H9 (cell line): ENCODE results near the gene NCCRP1. TPM values are rescaled to one million over a fixed set of nuclear protein-coding genes. Genes with fewer than 3 reads are reported as not detected.

Experiments
- DNase-seq: peaks from one replicate; pipeline ENCODE4 v3.0.0-alpha.2; 2017
- H2AFZ ChIP-seq: one replicate; pipeline ENCODE4 v1.6.1; 2013; ENCODE audit warnings: mild to moderate bottlenecking, low read length, control low read depth, moderate library complexity
- H2AK5ac ChIP-seq: 2 replicates; pipeline ENCODE4 v1.6.1; 2013; ENCODE audit warnings: low read length, control low read depth, mixed read lengths; ENCODE audit not compliant: insufficient read length
- H2BK120ac ChIP-seq: one replicate; pipeline ENCODE4 v1.6.1; 2013; ENCODE audit warnings: low read depth, mild to moderate bottlenecking, low read length, control low read depth, inconsistent platforms; ENCODE audit not compliant: poor library complexity, severe bottlenecking
- H2BK12ac ChIP-seq: 2 replicates; pipeline ENCODE4 v1.6.1; 2013; ENCODE audit warnings: low read length, control low read depth, mixed read lengths, low read depth; ENCODE audit not compliant: insufficient read length
- H2BK15ac ChIP-seq: 2 replicates; pipeline ENCODE4 v1.6.1; 2013; ENCODE audit warnings: low read depth, low read length, control low read depth
- H2BK20ac ChIP-seq: one replicate; pipeline ENCODE4 v1.6.1; 2013; ENCODE audit warnings: low read depth, mild to moderate bottlenecking, low read length, control low read depth, inconsistent platforms; ENCODE audit not compliant: poor library complexity, severe bottlenecking
- H2BK5ac ChIP-seq: 2 replicates; pipeline ENCODE4 v1.6.1; 2013; ENCODE audit warnings: low read length, control low read depth, mixed read lengths; ENCODE audit not compliant: insufficient read length
- H3K14ac ChIP-seq: 2 replicates; pipeline ENCODE4 v1.6.1; 2013; ENCODE audit warnings: low read length, control low read depth; ENCODE audit not compliant: insufficient read depth
- H3K18ac ChIP-seq: 2 replicates; pipeline ENCODE4 v1.6.1; 2013; ENCODE audit warnings: low read depth, mild to moderate bottlenecking, mixed read lengths, low read length, control low read depth; ENCODE audit not compliant: insufficient read length
- H3K23ac ChIP-seq: 2 replicates; pipeline ENCODE4 v1.6.1; 2013; ENCODE audit warnings: low read length, control low read depth, mixed read lengths, low read depth; ENCODE audit not compliant: insufficient read length
- H3K23me2 ChIP-seq: 2 replicates; pipeline ENCODE4 v1.6.1; 2013; ENCODE audit warnings: low read depth, mild to moderate bottlenecking, mixed read lengths, low read length, control low read depth; ENCODE audit not compliant: insufficient read length, poor library complexity, severe bottlenecking
- H3K27ac ChIP-seq: 2 replicates; pipeline ENCODE4 v1.5.1; 2013; ENCODE audit warnings: low read length, control low read depth, mixed read lengths, low read depth; ENCODE audit not compliant: insufficient read length
- H3K27me3 ChIP-seq: 2 replicates; pipeline ENCODE4 v1.6.1; 2013; ENCODE audit warnings: low read length, control low read depth, inconsistent platforms; ENCODE audit not compliant: insufficient read depth
- H3K4ac ChIP-seq: 2 replicates; pipeline ENCODE4 v1.6.1; 2013; ENCODE audit warnings: low read depth, mild to moderate bottlenecking, control low read depth, inconsistent platforms, low read length, moderate library complexity
- H3K4me1 ChIP-seq: 2 replicates; pipeline ENCODE4 v1.6.1; 2013; ENCODE audit warnings: low read length, control low read depth, inconsistent platforms; ENCODE audit not compliant: insufficient read depth
- H3K4me2 ChIP-seq: 2 replicates; pipeline ENCODE4 v1.6.1; 2013; ENCODE audit warnings: low read length, control low read depth, mixed read lengths; ENCODE audit not compliant: insufficient read length, insufficient read depth
- H3K56ac ChIP-seq: 2 replicates; pipeline ENCODE4 v1.6.1; 2013; ENCODE audit warnings: low read depth, mild to moderate bottlenecking, mixed read lengths, low read length, control low read depth; ENCODE audit not compliant: insufficient read length
- H3K79me1 ChIP-seq: 2 replicates; pipeline ENCODE4 v1.6.1; 2013; ENCODE audit warnings: low read depth, mild to moderate bottlenecking, moderate library complexity, low read length, control low read depth, inconsistent platforms; ENCODE audit not compliant: insufficient read depth, poor library complexity, severe bottlenecking
- H3K79me2 ChIP-seq: 2 replicates; pipeline ENCODE4 v1.6.1; 2013; ENCODE audit warnings: low read length, control low read depth, inconsistent platforms; ENCODE audit not compliant: insufficient read depth
- H3K9ac ChIP-seq: 2 replicates; pipeline ENCODE4 v1.6.1; 2013; ENCODE audit warnings: low read length, control low read depth, mixed read lengths; ENCODE audit not compliant: insufficient read length; ENCODE audit errors: extremely low read depth
- H3K9me3 ChIP-seq: one replicate; pipeline ENCODE4 v1.6.1; 2013; ENCODE audit warnings: low read depth, low read length, inconsistent platforms; ENCODE audit not compliant: control insufficient read depth
- H3T11ph ChIP-seq: one replicate; pipeline ENCODE4 v1.6.1; 2013; ENCODE audit warnings: mild to moderate bottlenecking, low read length, control low read depth, inconsistent platforms
- H4K20me1 ChIP-seq: one replicate; pipeline ENCODE4 v1.6.1; 2013; ENCODE audit not compliant: control insufficient read depth, insufficient read length, insufficient read depth
- H4K5ac ChIP-seq: 2 replicates; pipeline ENCODE4 v1.6.1; 2013; ENCODE audit warnings: low read depth, mild to moderate bottlenecking, mixed read lengths, low read length, control low read depth; ENCODE audit not compliant: insufficient read length
- H4K8ac ChIP-seq: replicated peaks from 2 replicates; pipeline ENCODE4 v1.6.1; 2013; ENCODE audit warnings: low read length, control low read depth, mixed read lengths, low read depth; ENCODE audit not compliant: insufficient read length
- H4K91ac ChIP-seq: 2 replicates; pipeline ENCODE4 v1.6.1; 2013; ENCODE audit warnings: low read depth, mild to moderate bottlenecking, moderate library complexity, mixed read lengths, low read length, control low read depth; ENCODE audit not compliant: insufficient read length
- H3K27ac Mint-ChIP-seq, 3 experiments: 2 replicates in 2 of 3; 3 replicates in 1 of 3; pipeline ENCODE4 v1.8.0; 2020 to 2021; ENCODE audit warnings: mixed read lengths in 3 of 3, mild to moderate bottlenecking in 1 of 3, moderate library complexity in 1 of 3
- H3K27me3 Mint-ChIP-seq: 2 replicates; pipeline ENCODE4 v1.8.0; 2021; ENCODE audit warnings: low read depth, mild to moderate bottlenecking, moderate library complexity, mixed read lengths
- H3K36me3 Mint-ChIP-seq, 3 experiments: 2 replicates in 2 of 3; 3 replicates in 1 of 3; pipeline ENCODE4 v1.8.0; 2020 to 2021; ENCODE audit warnings: low read depth in 3 of 3, mixed read lengths in 3 of 3; ENCODE audit not compliant: insufficient read depth in 1 of 3
- H3K4me1 Mint-ChIP-seq, 2 experiments: 2 replicates each; pipeline ENCODE4 v1.8.0; 2020; ENCODE audit warnings: mixed read lengths in 2 of 2
- H3K4me3 Mint-ChIP-seq, 2 experiments: 2 replicates in 1 of 2; 3 replicates in 1 of 2; pipeline ENCODE4 v1.8.0; 2020 to 2021; ENCODE audit warnings: mild to moderate bottlenecking in 2 of 2, mixed read lengths in 2 of 2, moderate library complexity in 1 of 2
- H3K9me3 Mint-ChIP-seq, 2 experiments: 2 replicates in 1 of 2; 3 replicates in 1 of 2; pipeline ENCODE4 v1.8.0; 2020; ENCODE audit warnings: mild to moderate bottlenecking in 2 of 2, mixed read lengths in 2 of 2, moderate library complexity in 1 of 2
- WGBS: extraction: QIAGEN DNeasy Blood & Tissue Kit; methylation state at CpG from one replicate; pipeline ENCODE4 v1.1.7; 2013; ENCODE audit warnings: missing lambda C conversion rate, low lambda C conversion rate, mixed read lengths; ENCODE audit not compliant: insufficient read length; ENCODE audit errors: extremely low coverage; 5-methylcytosine and 5-hydroxymethylcytosine counted together
- total RNA-seq: library from RNA; stranded (reverse); gene quantifications from 2 replicates; pipeline ENCODE4 v1.2.1, GENCODE V29; 2021
- TF ChIP-seq, protein P1 (sequence below): fragments of 200-600 bp; sonication (generic); conservative IDR thresholded peaks from 3 replicates; pipeline ENCODE4 v1.8.0; 2021; ENCODE audit warnings: antibody characterized with exemption, mild to moderate bottlenecking

The NCCRP1 gene
- total RNA-seq, 1 experiment from 2014 or later = 1.9 TPM

DNA sequence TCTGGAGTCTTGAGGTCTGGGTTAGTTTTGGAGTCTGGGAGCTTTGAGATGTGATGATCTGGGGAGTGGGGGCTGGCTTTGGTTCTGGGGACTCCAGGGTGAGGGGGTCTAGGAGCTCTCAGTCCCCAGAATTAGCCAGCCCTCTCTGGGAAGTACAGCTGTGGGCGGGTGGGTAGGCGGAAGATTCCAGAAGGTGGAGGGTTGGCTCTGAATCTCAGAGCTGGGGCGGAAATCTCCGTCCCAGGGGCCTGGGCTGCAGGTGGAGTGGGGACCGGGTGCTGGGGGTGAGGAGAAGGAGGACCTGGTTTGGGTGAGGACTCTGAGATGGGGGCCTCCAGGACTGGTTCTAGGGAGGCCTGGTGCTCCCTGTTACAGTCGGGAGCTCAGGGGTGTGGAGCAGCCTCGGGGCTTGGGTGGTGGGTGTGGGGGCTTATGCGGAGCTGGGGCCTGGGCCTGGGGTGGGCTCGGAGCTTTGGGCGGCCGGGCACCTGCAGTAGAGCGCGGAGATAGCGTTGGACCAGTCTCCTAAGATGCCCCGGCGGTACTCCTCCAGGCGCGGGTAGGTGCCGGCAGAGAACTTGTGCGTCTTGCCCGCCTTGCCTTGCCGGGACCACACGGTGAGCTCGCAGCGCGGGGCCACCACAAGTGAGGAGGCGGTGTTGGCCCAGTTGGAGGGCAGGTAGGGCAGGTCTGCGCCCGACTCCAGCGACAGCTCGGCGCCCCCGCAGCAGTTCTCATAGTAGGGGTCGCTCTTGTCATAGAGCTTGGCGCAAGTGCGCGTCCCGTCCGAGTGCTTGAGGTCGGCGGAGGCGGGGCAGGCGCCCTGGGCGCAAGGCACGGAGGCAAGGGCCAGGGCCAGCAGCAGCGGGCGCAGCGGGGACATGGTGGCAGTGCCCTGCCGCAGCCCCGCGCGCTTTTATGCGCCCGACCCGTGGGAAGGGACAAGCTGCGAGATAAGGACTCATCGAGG lies 6.9 kb downstream of the NCCRP1 start, which contains the start of gene SYCN:
Gene SYCN (minus strand): TSS at position 892 of the 970 bp plus-strand sequence. CDS start 9 bp downstream, at position 883.
- H4K91ac ChIP-seq = no peak within 1 kb of the TSS
- no peaks in the 10 kb centered on the region for H3K79me2 ChIP-seq
- no peak within 1 kb of the TSS for H3T11ph ChIP-seq
- no peak within 1 kb of the TSS for H2BK15ac ChIP-seq
- H3K4ac ChIP-seq = no peak within 1 kb of the TSS
- peaks cover 4 to 15% of the 10 kb centered on the region in 2 experiments for H3K4me1 Mint-ChIP-seq
- no peak within 1 kb of the TSS for H3K27ac ChIP-seq
- H3K79me1 ChIP-seq = no peaks in the 10 kb centered on the region
- H3K4me1 ChIP-seq = no peaks in the 10 kb centered on the region
- no CpG with 5 or more reads among the region's 57 CpGs for WGBS
- no peak within 1 kb of the TSS for H3K23ac ChIP-seq
- no peak within 1 kb of the TSS for H2BK5ac ChIP-seq
- no peak within 1 kb of the TSS for H3K56ac ChIP-seq
- H3K27me3 ChIP-seq = no peaks in the 10 kb centered on the region
- H2AFZ ChIP-seq = no peak within 1 kb of the TSS
- H2AK5ac ChIP-seq = no peak within 1 kb of the TSS
- no peak within 1 kb of the TSS for H2BK12ac ChIP-seq
- no peaks in the 10 kb centered on the region for H3K9me3 ChIP-seq
- H4K8ac ChIP-seq = no peak within 1 kb of the TSS
- H4K20me1 ChIP-seq = no peaks in the 10 kb centered on the region
- no peak within 1 kb of the TSS for H2BK20ac ChIP-seq
- H3K18ac ChIP-seq = no peak within 1 kb of the TSS
- H3K9me3 Mint-ChIP-seq = no peaks in the 10 kb centered on the region; a peak in 1 of 5 replicates
- no peaks in the 10 kb centered on the region for H3K23me2 ChIP-seq
- peak; percentile 58 for DNase-seq
- peak within 1 kb of the TSS in 2 of 3 experiments; percentile 25 to 84; a peak in 2 of 7 replicates for H3K27ac Mint-ChIP-seq
- H3K4me3 Mint-ChIP-seq = peak within 1 kb of the TSS in 1 of 2 experiments; percentile 18; a peak in 1 of 5 replicates
- H3K9ac ChIP-seq = no peak within 1 kb of the TSS
- H3K4me2 ChIP-seq = no peak within 1 kb of the TSS
- no peak within 1 kb of the TSS for H2BK120ac ChIP-seq
- no peak within 1 kb of the TSS for H4K5ac ChIP-seq
- peaks cover 42% of the 10 kb centered on the region for H3K27me3 Mint-ChIP-seq
- TF ChIP-seq, protein P1, sequence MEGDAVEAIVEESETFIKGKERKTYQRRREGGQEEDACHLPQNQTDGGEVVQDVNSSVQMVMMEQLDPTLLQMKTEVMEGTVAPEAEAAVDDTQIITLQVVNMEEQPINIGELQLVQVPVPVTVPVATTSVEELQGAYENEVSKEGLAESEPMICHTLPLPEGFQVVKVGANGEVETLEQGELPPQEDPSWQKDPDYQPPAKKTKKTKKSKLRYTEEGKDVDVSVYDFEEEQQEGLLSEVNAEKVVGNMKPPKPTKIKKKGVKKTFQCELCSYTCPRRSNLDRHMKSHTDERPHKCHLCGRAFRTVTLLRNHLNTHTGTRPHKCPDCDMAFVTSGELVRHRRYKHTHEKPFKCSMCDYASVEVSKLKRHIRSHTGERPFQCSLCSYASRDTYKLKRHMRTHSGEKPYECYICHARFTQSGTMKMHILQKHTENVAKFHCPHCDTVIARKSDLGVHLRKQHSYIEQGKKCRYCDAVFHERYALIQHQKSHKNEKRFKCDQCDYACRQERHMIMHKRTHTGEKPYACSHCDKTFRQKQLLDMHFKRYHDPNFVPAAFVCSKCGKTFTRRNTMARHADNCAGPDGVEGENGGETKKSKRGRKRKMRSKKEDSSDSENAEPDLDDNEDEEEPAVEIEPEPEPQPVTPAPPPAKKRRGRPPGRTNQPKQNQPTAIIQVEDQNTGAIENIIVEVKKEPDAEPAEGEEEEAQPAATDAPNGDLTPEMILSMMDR = no peak
- H3K14ac ChIP-seq = no peak within 1 kb of the TSS
- H3K36me3 Mint-ChIP-seq = no peaks in the 10 kb centered on the region
